HEK293T (cell line): ENCODE data around the gene CLHC1.
A peak's percentile ranks its signal among the peaks of the same experiment; 100 is the strongest.

Source experiments
- CTCF ChIA-PET: fragments of 350-600 bp; formaldehyde crosslinking; extraction: SDS; loops from one replicate; lab custom pipeline; 2021; ENCODE audit warnings: antibody characterized with exemption, inconsistent platforms; lab: Yijun Ruan, JAX
- POLR2A ChIA-PET: fragments of 350-600 bp; formaldehyde crosslinking; extraction: SDS; loops from one replicate; lab custom pipeline; 2020; ENCODE audit warnings: antibody characterized with exemption, inconsistent platforms; lab: Yijun Ruan, JAX
- DNase-seq: peaks from one replicate; pipeline ENCODE4 v3.0.0; 2012; ENCODE audit warnings: mixed read lengths; ENCODE audit errors: extremely low spot score
- ARNT ChIP-seq: fragments of 450-650 bp; IDR thresholded peaks from 2 replicates; pipeline ENCODE4 v1.6.1; 2017; ENCODE audit warnings: mild to moderate bottlenecking
- BHLHE40 ChIP-seq: fragments of 450-650 bp; IDR thresholded peaks from 2 replicates; pipeline ENCODE4 v1.6.1; 2016; ENCODE audit warnings: mild to moderate bottlenecking, moderate library complexity, borderline replicate concordance
- CTBP1 ChIP-seq: fragments of 450-650 bp; IDR thresholded peaks from 2 replicates; pipeline ENCODE4 v1.6.1; 2016; ENCODE audit warnings: borderline replicate concordance
- ELF4 ChIP-seq: fragments of 450-650 bp; IDR thresholded peaks from 2 replicates; pipeline ENCODE4 v1.6.1; 2017; ENCODE audit warnings: antibody characterized with exemption
- FOXA1 ChIP-seq: fragments of 450-650 bp; IDR thresholded peaks from 2 replicates; pipeline ENCODE4 v1.6.1; 2016; ENCODE audit warnings: mild to moderate bottlenecking
- FOXK2 ChIP-seq: fragments of 450-650 bp; IDR thresholded peaks from 2 replicates; pipeline ENCODE4 v1.6.1; 2016; ENCODE audit warnings: mild to moderate bottlenecking
- FOXM1 ChIP-seq: fragments of 450-650 bp; IDR thresholded peaks from 2 replicates; pipeline ENCODE4 v1.6.1; 2017; ENCODE audit warnings: mild to moderate bottlenecking, borderline replicate concordance
- HDGF ChIP-seq: fragments of 450-650 bp; IDR thresholded peaks from 2 replicates; pipeline ENCODE4 v1.6.1; 2017; ENCODE audit warnings: antibody characterized with exemption, borderline replicate concordance
- L3MBTL2 ChIP-seq: fragments of 450-650 bp; conservative IDR thresholded peaks from 2 replicates; pipeline ENCODE4 v1.6.1; 2016; ENCODE audit warnings: mild to moderate bottlenecking
- LEF1 ChIP-seq: fragments of 450-650 bp; IDR thresholded peaks from 2 replicates; pipeline ENCODE4 v1.6.1; 2017; ENCODE audit warnings: mild to moderate bottlenecking, borderline replicate concordance
- NFRKB ChIP-seq: fragments of 450-650 bp; IDR thresholded peaks from 2 replicates; pipeline ENCODE4 v1.6.1; 2016; ENCODE audit warnings: mild to moderate bottlenecking, moderate library complexity
- SP1 ChIP-seq: fragments of 450-650 bp; IDR thresholded peaks from 2 replicates; pipeline ENCODE4 v1.6.1; 2017
- SUZ12 ChIP-seq: fragments of 450-650 bp; IDR thresholded peaks from 2 replicates; pipeline ENCODE4 v1.6.1; 2016; ENCODE audit warnings: mild to moderate bottlenecking
- TARDBP ChIP-seq: fragments of 450-650 bp; IDR thresholded peaks from 2 replicates; pipeline ENCODE4 v1.6.1; 2016
- ZNF384 ChIP-seq: fragments of 450-650 bp; IDR thresholded peaks from 2 replicates; pipeline ENCODE4 v1.6.1; 2016
- TF ChIP-seq, protein P1 (sequence below): fragments of 450-650 bp; IDR thresholded peaks from 2 replicates; pipeline ENCODE4 v1.6.1; 2016

CLHC1 gene

DNA sequence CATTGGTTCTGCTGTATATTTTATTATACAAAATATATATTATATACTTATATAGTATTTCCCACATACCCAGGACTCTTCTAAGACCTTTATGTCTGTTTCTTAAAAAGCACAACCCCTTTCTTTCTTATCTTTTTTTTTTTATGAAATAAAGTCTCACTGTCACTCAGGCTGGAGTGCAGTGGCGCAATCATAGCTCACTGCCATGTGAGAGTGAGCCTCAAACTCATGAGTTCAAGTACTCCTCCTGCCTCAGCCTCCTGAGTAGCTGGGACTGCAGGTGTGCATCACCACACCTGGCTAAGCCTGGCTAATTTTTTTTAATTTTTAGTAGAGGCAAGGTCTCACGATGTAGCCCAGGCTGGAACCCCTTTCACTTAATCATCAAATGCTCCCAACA, 72.3 kb downstream of the CLHC1 start:
- DNase-seq = no peak
- TF ChIP-seq FOXK2 (no peak), L3MBTL2 (no peak), NFRKB (no peak), TARDBP (no peak), SUZ12 (no peak), ELF4 (no peak), CTBP1 (no peak), ZNF384 (no peak), LEF1 (no peak), FOXM1 (no peak), SP1 (no peak), HDGF (no peak), BHLHE40 (no peak), FOXA1 (no peak), ARNT (no peak)
- TF ChIP-seq, protein P1, sequence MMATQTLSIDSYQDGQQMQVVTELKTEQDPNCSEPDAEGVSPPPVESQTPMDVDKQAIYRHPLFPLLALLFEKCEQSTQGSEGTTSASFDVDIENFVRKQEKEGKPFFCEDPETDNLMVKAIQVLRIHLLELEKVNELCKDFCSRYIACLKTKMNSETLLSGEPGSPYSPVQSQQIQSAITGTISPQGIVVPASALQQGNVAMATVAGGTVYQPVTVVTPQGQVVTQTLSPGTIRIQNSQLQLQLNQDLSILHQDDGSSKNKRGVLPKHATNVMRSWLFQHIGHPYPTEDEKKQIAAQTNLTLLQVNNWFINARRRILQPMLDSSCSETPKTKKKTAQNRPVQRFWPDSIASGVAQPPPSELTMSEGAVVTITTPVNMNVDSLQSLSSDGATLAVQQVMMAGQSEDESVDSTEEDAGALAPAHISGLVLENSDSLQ = no peak
- ChIA-PET POLR2A (no interaction called here), CTCF (no interaction called here)

- TF ChIP-seq FOXK2 = no peak
- no peak for TF ChIP-seq ARNT
- TF ChIP-seq FOXA1 = no peak
- no peak for TF ChIP-seq NFRKB
- no peak for TF ChIP-seq FOXM1
- no peak for TF ChIP-seq TARDBP
- TF ChIP-seq SP1 = no peak
- no peak for TF ChIP-seq BHLHE40
- TF ChIP-seq LEF1 = no peak
- TF ChIP-seq ELF4 = no peak
- no peak for TF ChIP-seq L3MBTL2
- no peak for TF ChIP-seq CTBP1
- TF ChIP-seq, protein P1 = no peak
- TF ChIP-seq SUZ12 = no peak
- no peak for TF ChIP-seq HDGF
- no peak for TF ChIP-seq ZNF384
- DNase-seq = no peak
- POLR2A ChIA-PET = interaction anchor here (0.7 kb wide), 1 partner anchor 8 kb away, joined by 3 read pairs; no protein-coding TSS in a partner anchor
- CTCF ChIA-PET = no interaction called here
These were observed 72.9 kb downstream of the CLHC1 start for GRCh38 chr2:55159037-55159651.

GRCh38 chr2:55158111-55158814, 73.8 kb downstream of the CLHC1 start:
- POLR2A ChIA-PET = no interaction called here
- no peak for DNase-seq
- CTCF ChIA-PET = interaction anchor here (0.8 kb wide), 1 partner anchor 100 kb away, joined by 3 read pairs; no protein-coding TSS in a partner anchor
- TF ChIP-seq HDGF (no peak), TARDBP (no peak), FOXA1 (no peak), BHLHE40 (no peak), FOXK2 (no peak), ARNT (no peak), ELF4 (no peak), CTBP1 (no peak), LEF1 (no peak), NFRKB (no peak), ZNF384 (no peak), SUZ12 (no peak), L3MBTL2 (no peak), SP1 (no peak), FOXM1 (no peak)
- TF ChIP-seq, protein P1 = no peak

GRCh38 chr2:55157474-55157884, 74.6 kb downstream of the CLHC1 start:
- POLR2A ChIA-PET = no interaction called here
- peak; percentile 33 for DNase-seq
- TF ChIP-seq FOXA1 (no peak), SP1 (no peak), ELF4 (no peak), TARDBP (no peak)
- CTCF ChIA-PET = no interaction called here

DNA sequence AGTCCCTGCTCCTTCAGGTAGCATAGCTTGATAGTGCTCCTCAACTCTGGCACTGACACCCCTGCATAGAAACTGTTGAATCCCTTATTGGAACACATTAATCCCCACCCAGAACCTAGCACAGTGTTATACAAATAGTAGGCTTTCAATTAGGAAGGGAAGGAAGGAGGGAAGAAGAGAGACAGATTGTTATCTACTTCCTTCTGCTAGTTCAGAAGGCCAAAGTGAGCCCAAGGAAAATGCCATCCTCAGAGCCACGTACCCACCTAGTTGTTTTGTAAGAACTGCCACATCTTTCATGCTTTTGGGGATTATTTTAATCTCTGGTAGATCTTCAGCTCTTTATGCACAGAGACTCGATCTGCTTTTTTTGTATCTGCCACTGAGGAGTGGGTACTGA, 75.1 kb downstream of the CLHC1 start:
- CTCF ChIA-PET = no interaction called here
- POLR2A ChIA-PET = interaction anchor here (1.5 kb wide), 1 partner anchor 107 kb away, joined by 4 read pairs; the partner anchor contains the start of gene RTN4
- DNase-seq = no peak
- TF ChIP-seq LEF1 (no peak), ELF4 (no peak), HDGF (no peak), FOXA1 (no peak), ZNF384 (no peak), FOXK2 (no peak), SP1 (no peak), NFRKB (no peak), CTBP1 (no peak), TARDBP (no peak)

DNA sequence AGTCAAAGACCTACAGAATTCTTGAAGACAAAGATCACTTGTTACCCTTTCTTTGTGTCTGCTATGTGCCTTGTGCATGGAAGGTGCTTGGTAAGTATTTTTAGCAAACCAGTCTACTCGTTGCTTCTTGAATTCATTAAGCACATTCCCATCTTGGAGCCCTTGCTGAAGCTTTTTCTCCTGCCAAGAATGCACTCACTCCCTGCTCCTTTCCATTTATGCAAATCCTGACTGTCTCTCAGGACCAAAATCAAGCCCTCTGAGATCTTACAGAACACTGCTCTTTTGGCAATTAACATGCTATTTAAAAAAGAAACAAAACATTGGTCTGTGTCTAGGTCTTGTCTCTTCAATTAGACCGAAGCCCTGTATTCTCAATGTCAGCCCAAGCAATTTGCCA, 75.8 kb downstream of the CLHC1 start:
- ChIA-PET POLR2A (interaction anchor here (1.5 kb wide), 1 partner anchor 106 kb away, joined by 4 read pairs; the partner anchor contains the start of gene RTN4), CTCF (interaction anchor here (0.8 kb wide), 1 partner anchor 41 kb away, joined by 6 read pairs; no protein-coding TSS in a partner anchor)
- TF ChIP-seq BHLHE40 = no peak
- TF ChIP-seq FOXM1 = no peak
- TF ChIP-seq SP1 = no peak
- TF ChIP-seq, protein P1 = no peak
- TF ChIP-seq NFRKB = no peak
- no peak for TF ChIP-seq SUZ12
- TF ChIP-seq FOXK2 = no peak
- no peak for TF ChIP-seq FOXA1
- no peak for DNase-seq
